Gastroesophageal sphincter (tissue), 4 donors: ENCODE data around the gene NSRP1. TPM values are rescaled to one million over a fixed set of nuclear protein-coding genes. Genes with fewer than 3 reads are reported as not detected.

ENCODE experiments used
- ATAC-seq: fragments of 150-250 bp; one replicate; pipeline ENCODE4 v1.9.1; 2016; ENCODE audit warnings: mild to moderate bottlenecking, moderate library complexity
- H3K27ac ChIP-seq, 4 donors: fragments of 200-600 bp; sonication (generic) in 3 of 4; 1 replicate in 3 of 4; 2 replicates in 1 of 4; pipeline ENCODE4 v1.5.1; 2016 to 2019
- H3K27me3 ChIP-seq: fragments of 200-600 bp; sonication (generic); one replicate; pipeline ENCODE4 v1.5.1; 2019
- H3K36me3 ChIP-seq, 2 donors: fragments of 200-600 bp; sonication (generic); one replicate each; pipeline ENCODE4 v1.5.1; 2019; ENCODE audit warnings: control low read depth in 1 of 2
- H3K4me1 ChIP-seq, 3 donors: fragments of 200-600 bp; sonication (generic); 1 replicate in 2 of 3; 2 replicates in 1 of 3; pipeline ENCODE4 v1.5.1; 2016 to 2019; ENCODE audit warnings: control low read depth in 2 of 3
- H3K4me3 ChIP-seq, 2 donors: fragments of 200-600 bp; sonication (generic); one replicate each; pipeline ENCODE4 v1.5.1; 2019; ENCODE audit warnings: mild to moderate bottlenecking in 1 of 2, moderate library complexity in 1 of 2
- H3K9me3 ChIP-seq, 3 donors: fragments of 200-600 bp; sonication (generic); one replicate each; pipeline ENCODE4 v1.5.1; 2017 to 2019; ENCODE audit warnings: control low read depth in 2 of 3
- EP300 ChIP-seq: sonication (generic); formaldehyde crosslinking; IDR thresholded peaks from one replicate; pipeline ENCODE4 v1.6.1; 2017; ENCODE audit warnings: antibody characterized with exemption, mild to moderate bottlenecking
- POLR2A ChIP-seq, 2 donors: fragments of 450-650 bp; IDR thresholded peaks; one replicate each; pipeline ENCODE4 v1.6.1; 2017; ENCODE audit warnings: antibody characterized with exemption in 2 of 2, mild to moderate bottlenecking in 2 of 2, moderate library complexity in 1 of 2
- POLR2AphosphoS5 ChIP-seq: sonication (generic); formaldehyde crosslinking; IDR thresholded peaks from one replicate; pipeline ENCODE4 v1.6.1; 2017; ENCODE audit warnings: antibody characterized with exemption
- WGBS, 2 donors: methylation state at CpG; one replicate each; pipeline ENCODE4 v1.1.5; 2018; ENCODE audit warnings: low coverage in 1 of 2; 5-methylcytosine and 5-hydroxymethylcytosine counted together
- total RNA-seq, 4 donors: library from RNA; depleted of rRNA; stranded (reverse); fragments of >200 nt; gene quantifications; one replicate each; pipeline ENCODE4 v1.1.0, GENCODE V29; 2016
- TF ChIP-seq, protein P1 (sequence below), 4 experiments: fragments of 200-600 bp in 2 of 4; fragments of 450-650 bp in 2 of 4; sonication (generic) in 1 of 4; IDR thresholded peaks; one replicate each; pipeline ENCODE4 v1.5.1; 2017 to 2019; ENCODE audit warnings: antibody characterized with exemption in 4 of 4, mild to moderate bottlenecking in 2 of 4, moderate library complexity in 2 of 4

NSRP1 gene, protein sequence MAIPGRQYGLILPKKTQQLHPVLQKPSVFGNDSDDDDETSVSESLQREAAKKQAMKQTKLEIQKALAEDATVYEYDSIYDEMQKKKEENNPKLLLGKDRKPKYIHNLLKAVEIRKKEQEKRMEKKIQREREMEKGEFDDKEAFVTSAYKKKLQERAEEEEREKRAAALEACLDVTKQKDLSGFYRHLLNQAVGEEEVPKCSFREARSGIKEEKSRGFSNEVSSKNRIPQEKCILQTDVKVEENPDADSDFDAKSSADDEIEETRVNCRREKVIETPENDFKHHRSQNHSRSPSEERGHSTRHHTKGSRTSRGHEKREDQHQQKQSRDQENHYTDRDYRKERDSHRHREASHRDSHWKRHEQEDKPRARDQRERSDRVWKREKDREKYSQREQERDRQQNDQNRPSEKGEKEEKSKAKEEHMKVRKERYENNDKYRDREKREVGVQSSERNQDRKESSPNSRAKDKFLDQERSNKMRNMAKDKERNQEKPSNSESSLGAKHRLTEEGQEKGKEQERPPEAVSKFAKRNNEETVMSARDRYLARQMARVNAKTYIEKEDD
- total RNA-seq: 10 to 100 TPM; 24.8 to 39.5 (median 28.4) TPM

DNA sequence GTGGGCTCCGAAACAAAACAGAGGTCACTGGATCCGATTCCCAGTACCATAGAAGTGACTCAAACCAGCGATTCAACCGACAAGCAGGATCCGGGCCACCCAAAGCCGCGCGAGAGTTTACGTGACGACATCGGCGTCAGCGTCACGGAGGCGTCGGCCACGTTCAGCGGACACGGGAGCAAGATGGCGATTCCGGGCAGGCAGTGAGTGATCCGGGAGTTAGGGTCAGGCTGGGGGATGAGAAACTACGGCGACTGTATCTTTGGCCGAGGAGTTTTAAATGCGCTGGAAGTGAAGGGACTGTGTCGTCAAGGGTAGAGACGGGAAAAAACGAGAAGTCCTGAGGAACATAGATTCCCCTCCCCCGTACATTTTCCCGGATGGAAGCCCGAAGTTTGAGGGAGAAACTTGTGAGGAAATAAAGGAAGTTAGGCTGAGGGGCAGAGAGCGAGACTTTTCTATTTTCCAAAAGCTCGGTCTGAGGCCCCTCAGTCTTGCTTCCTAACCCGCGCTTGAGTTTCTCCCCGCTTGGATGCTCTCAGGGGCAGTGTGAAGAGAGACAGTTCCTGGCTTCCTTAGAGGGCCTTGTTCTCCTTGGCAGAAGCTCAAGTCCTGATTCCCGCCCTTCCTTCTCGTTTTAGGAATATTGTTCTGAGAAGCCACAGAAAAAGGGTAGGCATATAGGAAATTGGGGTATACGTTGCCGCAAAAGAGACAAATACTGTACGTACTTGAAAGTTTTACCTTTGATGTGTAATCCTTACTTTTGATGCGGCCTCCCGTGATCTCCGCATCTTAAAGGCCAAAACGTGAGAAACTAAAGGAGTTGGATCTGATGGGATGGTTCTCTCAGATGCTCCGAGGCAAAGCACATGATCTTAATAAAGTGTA, at the start of gene NSRP1:
NSRP1 (plus strand) TSS at position 156 of the 891 bp plus-strand sequence; CDS start at position 184, 28 bp downstream.
- Histone ChIP-seq H3K27me3 (no peaks in the 10 kb centered on the region), H3K9me3 (no peaks in the 10 kb centered on the region), H3K36me3 (peaks cover 0 to 30% of the 10 kb centered on the region in 2 donors), H3K27ac (peak within 1 kb of the TSS; percentile 91 to 100 (median 96)), H3K4me3 (peak within 1 kb of the TSS; percentile 63 to 100), H3K4me1 (peaks cover 4 to 51% (median 9%) of the 10 kb centered on the region in 3 donors)
- peak; percentile 99 for ATAC-seq
- TF ChIP-seq EP300 (no peak), POLR2AphosphoS5 (peak; percentile 99), POLR2A (IDR thresholded peaks at IDR 0.05) (peak; percentile 91 to 93)
- TF ChIP-seq, protein P1, sequence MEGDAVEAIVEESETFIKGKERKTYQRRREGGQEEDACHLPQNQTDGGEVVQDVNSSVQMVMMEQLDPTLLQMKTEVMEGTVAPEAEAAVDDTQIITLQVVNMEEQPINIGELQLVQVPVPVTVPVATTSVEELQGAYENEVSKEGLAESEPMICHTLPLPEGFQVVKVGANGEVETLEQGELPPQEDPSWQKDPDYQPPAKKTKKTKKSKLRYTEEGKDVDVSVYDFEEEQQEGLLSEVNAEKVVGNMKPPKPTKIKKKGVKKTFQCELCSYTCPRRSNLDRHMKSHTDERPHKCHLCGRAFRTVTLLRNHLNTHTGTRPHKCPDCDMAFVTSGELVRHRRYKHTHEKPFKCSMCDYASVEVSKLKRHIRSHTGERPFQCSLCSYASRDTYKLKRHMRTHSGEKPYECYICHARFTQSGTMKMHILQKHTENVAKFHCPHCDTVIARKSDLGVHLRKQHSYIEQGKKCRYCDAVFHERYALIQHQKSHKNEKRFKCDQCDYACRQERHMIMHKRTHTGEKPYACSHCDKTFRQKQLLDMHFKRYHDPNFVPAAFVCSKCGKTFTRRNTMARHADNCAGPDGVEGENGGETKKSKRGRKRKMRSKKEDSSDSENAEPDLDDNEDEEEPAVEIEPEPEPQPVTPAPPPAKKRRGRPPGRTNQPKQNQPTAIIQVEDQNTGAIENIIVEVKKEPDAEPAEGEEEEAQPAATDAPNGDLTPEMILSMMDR (IDR thresholded peaks at IDR 0.05): no peak
- WGBS, 2 donors: 0% methylated on average over 14 to 47 of the region's 47 CpGs

DNA sequence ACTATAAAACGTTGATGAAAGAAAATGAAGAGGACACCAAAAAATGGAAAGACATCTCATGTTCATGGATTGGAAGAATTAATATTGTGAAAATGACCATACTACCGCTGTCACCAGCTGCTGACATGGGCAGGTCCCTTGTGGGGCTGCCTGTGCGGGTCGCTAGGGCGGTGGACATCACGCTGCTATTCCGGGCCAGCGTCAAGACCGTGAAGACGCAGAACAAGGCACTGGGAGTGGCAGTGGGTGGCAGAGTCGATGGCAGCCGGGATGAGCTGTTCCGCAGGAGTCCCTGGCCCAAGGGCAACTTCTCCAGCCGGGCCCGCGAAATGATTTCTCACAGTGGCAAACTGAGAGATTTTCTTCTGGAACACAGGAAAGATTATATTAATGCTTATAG, 48.2 kb upstream of the NSRP1 start:
- no peak overlapping the region for H3K27ac ChIP-seq
- no peak for ATAC-seq
- no peaks in the 10 kb centered on the region for H3K4me1 ChIP-seq
- TF ChIP-seq, protein P1 (IDR thresholded peaks at IDR 0.05): no peak
- TF ChIP-seq POLR2A (IDR thresholded peaks at IDR 0.05) (no peak), POLR2AphosphoS5 (no peak), EP300 (no peak)
- peaks cover 0 to 38% (median 0%) of the 10 kb centered on the region in 3 donors for H3K9me3 ChIP-seq
- H3K36me3 ChIP-seq: no peaks in the 10 kb centered on the region
- no peaks in the 10 kb centered on the region for H3K27me3 ChIP-seq
- H3K4me3 ChIP-seq: no peak overlapping the region
- 94 to 95% methylated on average over 10 of the region's 16 CpGs for WGBS, 2 donors

DNA sequence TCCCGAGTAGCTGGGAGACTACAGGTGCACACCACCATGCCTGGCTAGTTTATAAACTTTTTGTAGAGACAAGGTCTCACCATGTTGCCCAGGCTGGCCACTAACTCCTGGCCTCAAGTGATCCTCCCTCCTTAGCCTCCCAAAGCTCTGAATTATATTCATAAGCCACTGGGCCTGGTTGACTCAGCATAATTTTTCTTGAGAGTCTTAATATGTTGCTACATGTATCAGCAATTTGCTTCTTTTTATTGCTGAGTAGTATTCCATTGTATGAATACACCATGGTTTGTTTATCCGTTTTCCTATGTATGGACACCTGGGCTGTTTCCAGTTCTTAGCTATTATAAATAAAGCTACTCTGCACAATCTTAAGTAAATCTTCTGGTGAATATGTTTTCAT, 42.4 kb upstream of the NSRP1 start:
- TF ChIP-seq POLR2AphosphoS5: no peak
- 67 to 95% methylated on average over 2 of the region's 2 CpGs for WGBS, 2 donors

DNA sequence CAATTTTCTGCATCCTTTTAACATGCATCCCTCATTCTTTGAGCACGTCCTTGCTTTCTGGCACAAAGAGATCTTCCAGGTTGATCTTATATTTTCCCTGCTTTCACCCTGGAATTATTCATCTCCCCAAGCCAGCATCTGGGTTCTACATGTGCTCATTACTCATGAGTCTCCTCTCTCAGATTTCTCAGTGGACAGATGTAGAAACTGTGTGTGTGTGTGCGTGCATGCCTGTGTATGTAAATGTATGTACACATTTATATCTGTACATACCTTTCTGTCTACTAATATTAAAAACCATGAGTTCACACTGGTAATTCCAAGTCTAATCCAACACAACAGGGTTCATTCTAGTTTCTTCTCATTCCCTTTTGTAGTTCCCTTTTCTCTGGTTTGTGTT, 41.9 kb upstream of the NSRP1 start:
- no peak for TF ChIP-seq POLR2A (IDR thresholded peaks at IDR 0.05)
- no peak for TF ChIP-seq EP300
- no peak for TF ChIP-seq POLR2AphosphoS5
- TF ChIP-seq, protein P1 (IDR thresholded peaks at IDR 0.05): no peak
- Histone ChIP-seq H3K36me3 (no peaks in the 10 kb centered on the region), H3K27me3 (peaks cover 8% of the 10 kb centered on the region), H3K9me3 (no peaks in the 10 kb centered on the region), H3K4me3 (no peak overlapping the region), H3K4me1 (no peaks in the 10 kb centered on the region), H3K27ac (no peak overlapping the region)
- ATAC-seq: no peak
- WGBS, 2 donors: 29 to 63% methylated on average over 2 of the region's 2 CpGs

More for the DNA sequence above, 42.4 kb upstream of the NSRP1 start:
- Histone ChIP-seq H3K27me3 (peaks cover 8% of the 10 kb centered on the region), H3K4me1 (no peaks in the 10 kb centered on the region), H3K4me3 (no peak overlapping the region), H3K9me3 (no peaks in the 10 kb centered on the region), H3K27ac (no peak overlapping the region), H3K36me3 (no peaks in the 10 kb centered on the region)
- ATAC-seq: no peak

DNA sequence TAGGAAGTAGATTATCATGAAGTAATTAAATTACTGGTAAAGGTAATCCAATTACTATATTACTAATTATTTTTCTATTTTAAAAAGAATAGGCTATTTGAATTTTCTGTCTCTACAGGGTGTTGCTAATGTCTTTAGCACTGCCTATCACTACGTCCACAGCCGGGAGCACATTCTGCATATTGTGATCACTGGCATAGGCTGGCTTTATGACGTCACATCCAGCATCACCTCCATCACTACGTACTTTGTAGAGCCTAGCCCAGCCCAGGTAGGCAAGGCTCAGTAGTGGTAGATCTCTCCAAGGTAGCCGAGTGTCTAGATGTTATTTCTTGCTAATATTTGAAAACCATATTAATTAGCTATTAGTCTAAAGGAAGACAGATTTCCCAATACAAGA, 33.8 kb upstream of the NSRP1 start:
- Histone ChIP-seq H3K36me3 (no peaks in the 10 kb centered on the region), H3K27ac (no peak overlapping the region), H3K4me3 (no peak overlapping the region), H3K9me3 (no peaks in the 10 kb centered on the region), H3K27me3 (peaks cover 37% of the 10 kb centered on the region), H3K4me1 (no peaks in the 10 kb centered on the region)
- 82 to 100% methylated on average over 4 to 5 of the region's 5 CpGs for WGBS, 2 donors
- no peak for TF ChIP-seq POLR2AphosphoS5
- TF ChIP-seq, protein P1 (IDR thresholded peaks at IDR 0.05): no peak
- TF ChIP-seq POLR2A (IDR thresholded peaks at IDR 0.05): no peak
- TF ChIP-seq EP300: no peak
- no peak for ATAC-seq
